Mesothelial cell of epicardium (in vitro differentiated cells): ENCODE measurements around the gene HOMER1. TPM values are rescaled to one million over a fixed set of nuclear protein-coding genes. Genes with fewer than 3 reads are reported as not detected.
A peak's percentile ranks its signal among the peaks of the same experiment; 100 is the strongest.

Experiments
- DNase-seq, 2 experiments: peaks; one replicate each; pipeline ENCODE4 v3.0.0; 2021; ENCODE audit warnings: low spot score in 2 of 2; ENCODE audit not compliant: unreplicated experiment in 2 of 2
- H3K27ac Mint-ChIP-seq: 2 replicates; pipeline ENCODE4 v1.8.0; 2021; ENCODE audit warnings: mixed read lengths
- H3K27me3 Mint-ChIP-seq: 2 replicates; pipeline ENCODE4 v1.8.0; 2021; ENCODE audit warnings: low read depth, mixed read lengths
- H3K36me3 Mint-ChIP-seq: 2 replicates; pipeline ENCODE4 v1.8.0; 2021; ENCODE audit warnings: mixed read lengths
- H3K4me1 Mint-ChIP-seq: 2 replicates; pipeline ENCODE4 v1.8.0; 2021; ENCODE audit warnings: mixed read lengths
- H3K4me3 Mint-ChIP-seq: 2 replicates; pipeline ENCODE4 v1.8.0; 2021; ENCODE audit warnings: mild to moderate bottlenecking, moderate library complexity, mixed read lengths
- H3K9me3 Mint-ChIP-seq: 2 replicates; pipeline ENCODE4 v1.8.0; 2021; ENCODE audit warnings: mixed read lengths
- total RNA-seq: library from RNA; stranded (reverse); gene quantifications from 3 replicates; pipeline ENCODE4 v1.2.1, GENCODE V29; 2021
- TF ChIP-seq, protein P1 (sequence below): fragments of 200-600 bp; sonication (generic); IDR thresholded peaks from one replicate; pipeline ENCODE4 v1.5.0; 2021; ENCODE audit warnings: antibody characterized with exemption; ENCODE audit not compliant: unreplicated experiment

Gene HOMER1
- total RNA-seq, 1 donor from 2014 or later = 21.6 TPM

DNA sequence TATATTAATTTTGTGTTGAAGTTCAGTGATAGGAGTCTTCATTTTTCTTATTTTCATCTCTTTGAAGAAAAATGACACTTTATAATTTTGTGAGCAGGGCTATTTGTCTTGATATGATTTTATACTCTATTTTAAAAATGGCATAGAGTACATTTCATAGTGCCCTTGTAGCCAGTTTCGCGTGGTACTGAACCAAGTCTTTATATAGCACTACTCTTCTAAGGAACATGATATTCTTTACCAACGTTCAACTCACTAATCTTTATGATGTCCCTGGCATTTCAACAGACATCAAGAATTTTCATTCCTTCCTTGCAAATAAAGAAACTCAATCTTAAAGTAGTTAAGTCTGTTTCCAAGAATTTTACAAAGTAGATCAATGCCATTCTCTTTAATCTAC, 41.5 kb upstream of the HOMER1 start:
- Mint-ChIP-seq H3K4me1 (peaks cover 29% of the 10 kb centered on the region), H3K27me3 (no peaks in the 10 kb centered on the region)
- TF ChIP-seq, protein P1, sequence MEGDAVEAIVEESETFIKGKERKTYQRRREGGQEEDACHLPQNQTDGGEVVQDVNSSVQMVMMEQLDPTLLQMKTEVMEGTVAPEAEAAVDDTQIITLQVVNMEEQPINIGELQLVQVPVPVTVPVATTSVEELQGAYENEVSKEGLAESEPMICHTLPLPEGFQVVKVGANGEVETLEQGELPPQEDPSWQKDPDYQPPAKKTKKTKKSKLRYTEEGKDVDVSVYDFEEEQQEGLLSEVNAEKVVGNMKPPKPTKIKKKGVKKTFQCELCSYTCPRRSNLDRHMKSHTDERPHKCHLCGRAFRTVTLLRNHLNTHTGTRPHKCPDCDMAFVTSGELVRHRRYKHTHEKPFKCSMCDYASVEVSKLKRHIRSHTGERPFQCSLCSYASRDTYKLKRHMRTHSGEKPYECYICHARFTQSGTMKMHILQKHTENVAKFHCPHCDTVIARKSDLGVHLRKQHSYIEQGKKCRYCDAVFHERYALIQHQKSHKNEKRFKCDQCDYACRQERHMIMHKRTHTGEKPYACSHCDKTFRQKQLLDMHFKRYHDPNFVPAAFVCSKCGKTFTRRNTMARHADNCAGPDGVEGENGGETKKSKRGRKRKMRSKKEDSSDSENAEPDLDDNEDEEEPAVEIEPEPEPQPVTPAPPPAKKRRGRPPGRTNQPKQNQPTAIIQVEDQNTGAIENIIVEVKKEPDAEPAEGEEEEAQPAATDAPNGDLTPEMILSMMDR = no peak

DNA sequence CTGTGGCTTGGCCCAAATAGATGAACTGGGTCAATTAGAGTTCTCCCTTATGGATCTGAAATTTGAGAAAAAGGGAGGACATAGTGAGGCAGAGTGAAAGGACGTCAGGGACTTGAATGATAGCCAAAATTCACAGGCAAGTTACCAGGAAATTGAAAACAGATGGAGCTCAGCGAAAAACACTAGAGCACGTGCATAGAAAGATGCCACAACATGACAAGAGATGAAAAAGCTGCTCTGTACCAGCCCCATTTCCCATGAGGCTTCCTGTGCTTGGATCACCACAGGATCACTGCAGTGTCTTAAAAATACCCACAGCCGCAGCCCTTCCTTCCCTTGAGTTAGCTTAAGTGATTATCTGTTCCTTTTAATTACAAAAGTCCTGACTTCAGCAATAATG, 39.0 kb upstream of the HOMER1 start:
- H3K27me3 Mint-ChIP-seq = no peaks in the 10 kb centered on the region
- peaks cover 13% of the 10 kb centered on the region for H3K9me3 Mint-ChIP-seq
- no peak overlapping the region for H3K27ac Mint-ChIP-seq
- H3K4me3 Mint-ChIP-seq = no peak overlapping the region
- TF ChIP-seq, protein P1 = no peak
- H3K36me3 Mint-ChIP-seq = no peaks in the 10 kb centered on the region
- no peak for DNase-seq
- peaks cover 34% of the 10 kb centered on the region for H3K4me1 Mint-ChIP-seq

More for the DNA sequence above, 41.5 kb upstream of the HOMER1 start:
- Mint-ChIP-seq H3K36me3 (no peaks in the 10 kb centered on the region), H3K27ac (peak overlapping the region; percentile 77), H3K4me3 (no peak overlapping the region), H3K9me3 (peaks cover 13% of the 10 kb centered on the region)
- DNase-seq = no peak

DNA sequence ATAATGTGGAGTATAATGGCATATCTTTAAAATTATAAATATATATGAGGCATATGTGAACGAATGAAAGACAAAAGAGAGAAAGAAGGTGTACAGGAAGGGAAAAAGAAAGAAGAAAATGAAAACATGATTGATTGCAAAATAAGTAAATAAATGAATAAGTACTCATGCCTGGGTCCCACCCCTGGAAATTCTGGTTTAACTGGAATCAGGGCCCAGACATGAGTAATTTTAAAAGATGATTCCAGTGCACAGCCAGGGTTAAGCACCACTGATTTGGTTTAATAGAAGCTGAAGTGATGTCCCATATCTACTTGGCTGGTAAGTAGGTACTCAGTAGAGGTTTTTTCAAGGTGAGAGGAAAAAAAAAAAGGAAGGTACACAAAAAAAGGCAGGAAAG, 34.0 kb upstream of the HOMER1 start:
- no peaks in the 10 kb centered on the region for H3K27me3 Mint-ChIP-seq
- H3K4me1 Mint-ChIP-seq = peaks cover 28% of the 10 kb centered on the region
- H3K9me3 Mint-ChIP-seq = peaks cover 12% of the 10 kb centered on the region
- no peak overlapping the region for H3K4me3 Mint-ChIP-seq
- no peak for DNase-seq
- peak overlapping the region; percentile 87 for H3K27ac Mint-ChIP-seq
- no peaks in the 10 kb centered on the region for H3K36me3 Mint-ChIP-seq
- TF ChIP-seq, protein P1 = no peak

DNA sequence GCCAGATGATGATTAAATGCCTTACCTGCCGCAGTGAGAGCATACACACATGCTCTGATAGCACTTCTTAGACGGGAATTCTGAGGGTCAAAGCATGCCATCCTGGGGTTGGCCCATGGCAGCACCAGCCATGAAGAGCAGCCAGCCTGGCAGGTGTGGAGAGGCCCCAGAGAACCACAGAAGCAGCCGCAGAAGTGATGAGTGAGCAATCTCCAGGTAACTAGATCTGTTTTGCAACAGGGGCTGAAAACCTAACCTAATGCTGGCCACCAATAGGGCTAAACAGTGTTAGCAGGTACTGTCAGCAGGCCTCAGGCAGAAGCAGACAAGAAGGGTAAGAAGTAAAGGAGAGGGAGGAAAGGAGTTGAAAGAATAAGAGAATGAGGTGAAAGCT, 33.5 kb upstream of the HOMER1 start:
- Mint-ChIP-seq H3K9me3 (peaks cover 8% of the 10 kb centered on the region), H3K4me3 (no peak overlapping the region), H3K36me3 (no peaks in the 10 kb centered on the region), H3K27ac (peak overlapping the region; percentile 87), H3K4me1 (peaks cover 26% of the 10 kb centered on the region), H3K27me3 (no peaks in the 10 kb centered on the region)
- DNase-seq = no peak
- TF ChIP-seq, protein P1 = no peak

DNA sequence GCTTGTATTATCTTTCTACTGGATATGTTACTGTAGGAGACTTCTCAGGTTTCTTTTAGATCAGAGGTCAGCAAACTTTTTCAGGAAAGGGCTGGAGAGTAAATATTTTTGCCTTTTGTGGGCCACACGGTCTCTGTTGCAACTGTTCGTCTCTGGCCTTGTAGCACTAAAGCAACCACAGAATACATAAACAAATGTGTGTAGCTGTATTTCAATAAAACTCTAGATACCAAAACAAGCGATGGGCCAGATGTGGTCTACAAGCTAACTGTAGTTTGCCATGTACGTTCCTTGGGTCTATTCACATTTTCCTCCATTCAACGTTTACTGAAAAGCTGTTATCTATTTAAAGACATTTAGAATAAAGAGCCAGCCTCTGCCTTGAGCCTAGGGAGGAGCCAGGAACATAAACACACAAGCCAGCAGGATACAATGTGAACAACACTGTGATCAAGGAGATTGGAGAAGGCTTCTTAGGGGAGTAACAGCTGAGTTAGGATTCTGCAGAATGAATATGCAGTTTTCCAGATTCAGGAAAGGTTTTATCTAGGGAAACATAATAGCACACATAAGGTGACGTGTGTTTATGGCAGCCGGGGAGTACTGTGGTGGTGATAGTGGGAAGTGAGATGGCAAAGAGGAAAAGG, 33.0 kb upstream of the HOMER1 start:
- peaks cover 26% of the 10 kb centered on the region for H3K4me1 Mint-ChIP-seq
- peak overlapping the region; percentile 87 for H3K27ac Mint-ChIP-seq
- H3K27me3 Mint-ChIP-seq = no peaks in the 10 kb centered on the region
- H3K4me3 Mint-ChIP-seq = no peak overlapping the region
- TF ChIP-seq, protein P1 = no peak
- no peak for DNase-seq
- peaks cover 5% of the 10 kb centered on the region for H3K9me3 Mint-ChIP-seq
- H3K36me3 Mint-ChIP-seq = no peaks in the 10 kb centered on the region
